ENCODE measurements around the gene FANCI.
A peak's percentile ranks its signal among the peaks of the same experiment; 100 is the strongest.

The FANCI gene

DNA sequence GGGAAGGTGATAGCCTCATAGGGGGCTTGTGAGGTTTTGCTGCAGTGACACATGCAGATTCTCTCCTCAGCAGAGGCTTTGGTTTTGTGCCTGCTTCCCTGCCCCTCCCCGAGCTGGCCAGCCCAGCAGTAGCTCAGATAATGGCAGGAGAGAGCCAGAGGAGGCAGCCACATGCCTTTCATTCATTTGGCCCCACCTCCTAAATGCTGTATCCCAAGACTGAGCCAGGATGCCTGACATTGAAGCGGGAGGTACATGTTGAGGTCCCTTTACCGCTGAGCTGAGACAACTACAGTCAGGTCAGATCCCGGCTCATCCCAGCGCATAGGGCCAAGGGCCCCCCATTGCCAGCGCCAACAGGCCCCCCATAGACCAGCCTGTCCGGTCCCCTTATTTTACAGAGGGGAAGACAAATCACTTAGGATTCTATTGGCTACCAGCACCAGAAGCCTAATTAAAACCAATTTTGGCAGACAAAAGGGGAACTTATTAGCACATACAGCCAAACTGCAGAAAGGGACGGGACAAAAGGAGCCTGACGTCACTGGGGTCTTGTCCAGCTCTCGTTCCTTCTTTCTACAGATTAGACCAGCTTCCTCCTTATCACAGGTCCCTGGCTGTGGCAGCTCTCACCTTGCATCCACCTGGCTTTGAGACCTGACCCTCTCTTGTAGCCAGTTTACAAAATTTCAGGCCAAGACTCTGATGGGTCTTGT, 102.9 kb downstream of the FANCI start:
- H3K27ac Mint-ChIP-seq (ENCODE audit: low read depth): no peak overlapping the region
- DNase-seq (ENCODE audit: low spot score in 2 of 2) (no peak), ATAC-seq (replicated peaks; ENCODE audit: extremely low read depth, poor library complexity, severe bottlenecking) (no peak)
- H3K4me3 Mint-ChIP-seq: no peak overlapping the region
- H3K4me1 Mint-ChIP-seq: peaks cover 5% of the 10 kb centered on the region
- H3K9me3 Mint-ChIP-seq: no peaks in the 10 kb centered on the region
- no peaks in the 10 kb centered on the region for H3K36me3 Mint-ChIP-seq (ENCODE audit: insufficient read depth)
- peaks cover 18% of the 10 kb centered on the region for H3K27me3 Mint-ChIP-seq

DNA sequence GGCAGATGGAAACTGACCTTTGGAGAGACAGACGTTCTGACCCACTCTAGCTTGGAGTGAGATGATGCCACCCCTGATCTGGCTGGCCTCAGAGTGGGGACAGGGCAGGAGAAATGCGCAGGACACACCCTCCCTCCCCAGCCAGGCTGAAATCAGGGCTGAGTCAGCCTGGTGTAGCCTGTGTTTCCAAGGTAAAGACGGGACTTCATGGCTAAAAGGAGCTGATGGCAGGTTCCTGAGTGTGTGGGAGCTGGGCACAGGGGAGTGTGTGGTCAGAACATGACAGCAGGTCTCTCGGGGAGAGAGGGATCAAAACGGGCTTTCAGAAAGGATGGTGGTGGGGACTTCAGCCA, 105.4 kb downstream of the FANCI start:
- Mint-ChIP-seq H3K4me3 (no peak overlapping the region), H3K27me3 (peaks cover 32% of the 10 kb centered on the region), H3K4me1 (peaks cover 5% of the 10 kb centered on the region), H3K9me3 (no peaks in the 10 kb centered on the region), H3K36me3 (ENCODE audit: insufficient read depth) (no peaks in the 10 kb centered on the region), H3K27ac (ENCODE audit: low read depth) (no peak overlapping the region)
- no peak for DNase-seq (ENCODE audit: low spot score in 2 of 2)
- no peak for ATAC-seq (replicated peaks; ENCODE audit: extremely low read depth, poor library complexity, severe bottlenecking)

DNA sequence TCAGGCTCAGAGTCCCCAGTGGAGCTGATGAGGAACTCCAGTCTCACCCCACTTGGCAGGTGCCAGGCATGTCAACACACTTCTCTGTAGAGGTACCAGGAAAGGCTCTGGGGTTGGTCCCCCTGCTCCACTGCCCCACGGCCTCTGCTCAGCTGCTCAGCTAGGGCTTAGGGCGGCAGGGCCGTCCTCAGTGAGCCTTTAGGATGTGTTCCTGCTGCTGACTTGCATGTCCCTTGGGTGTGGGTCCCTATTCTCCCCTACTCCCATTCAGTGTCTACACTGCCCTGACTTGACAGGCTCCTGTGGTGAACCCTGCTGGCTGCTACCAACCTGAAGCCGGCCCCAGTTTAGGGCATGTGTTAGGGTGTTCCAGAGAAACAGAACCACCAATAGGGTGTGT, 108.7 kb downstream of the FANCI start:
- no peak for ATAC-seq (replicated peaks; ENCODE audit: extremely low read depth, poor library complexity, severe bottlenecking)

DNA sequence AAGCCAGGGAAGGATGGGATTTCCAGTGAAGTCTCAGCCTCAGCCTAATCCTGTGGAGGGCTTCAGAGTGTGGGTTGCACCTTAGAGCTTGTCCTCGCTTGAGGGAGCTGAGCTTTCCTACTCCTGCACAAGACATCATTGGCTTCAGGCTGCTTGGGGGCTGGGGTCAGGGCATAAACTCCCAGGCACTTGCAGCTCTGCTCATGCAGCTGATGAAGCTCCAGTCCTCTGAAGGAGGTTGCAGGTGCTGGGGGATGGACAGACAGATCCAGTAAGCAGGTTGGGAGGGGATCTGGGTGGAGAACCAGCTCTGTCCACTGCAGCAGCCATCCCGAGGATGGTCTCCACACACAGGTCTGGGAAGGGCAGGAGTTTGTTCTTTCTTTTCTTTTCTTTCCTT, 110.2 kb downstream of the FANCI start:
- Mint-ChIP-seq H3K9me3 (no peaks in the 10 kb centered on the region), H3K4me1 (peaks cover under 1% of the 10 kb centered on the region), H3K27me3 (peaks cover 74% of the 10 kb centered on the region), H3K27ac (ENCODE audit: low read depth) (no peak overlapping the region), H3K4me3 (no peak overlapping the region), H3K36me3 (ENCODE audit: insufficient read depth) (peaks cover 7% of the 10 kb centered on the region)
- no peak for ATAC-seq (replicated peaks; ENCODE audit: extremely low read depth, poor library complexity, severe bottlenecking)
- DNase-seq (ENCODE audit: low spot score in 2 of 2): no peak

More for the DNA sequence above, 108.7 kb downstream of the FANCI start:
- DNase-seq (ENCODE audit: low spot score in 2 of 2): no peak
- Mint-ChIP-seq H3K27ac (ENCODE audit: low read depth) (no peak overlapping the region), H3K4me3 (no peak overlapping the region), H3K36me3 (ENCODE audit: insufficient read depth) (peaks cover 2% of the 10 kb centered on the region), H3K27me3 (peaks cover 65% of the 10 kb centered on the region), H3K4me1 (peaks cover 5% of the 10 kb centered on the region), H3K9me3 (no peaks in the 10 kb centered on the region)

DNA sequence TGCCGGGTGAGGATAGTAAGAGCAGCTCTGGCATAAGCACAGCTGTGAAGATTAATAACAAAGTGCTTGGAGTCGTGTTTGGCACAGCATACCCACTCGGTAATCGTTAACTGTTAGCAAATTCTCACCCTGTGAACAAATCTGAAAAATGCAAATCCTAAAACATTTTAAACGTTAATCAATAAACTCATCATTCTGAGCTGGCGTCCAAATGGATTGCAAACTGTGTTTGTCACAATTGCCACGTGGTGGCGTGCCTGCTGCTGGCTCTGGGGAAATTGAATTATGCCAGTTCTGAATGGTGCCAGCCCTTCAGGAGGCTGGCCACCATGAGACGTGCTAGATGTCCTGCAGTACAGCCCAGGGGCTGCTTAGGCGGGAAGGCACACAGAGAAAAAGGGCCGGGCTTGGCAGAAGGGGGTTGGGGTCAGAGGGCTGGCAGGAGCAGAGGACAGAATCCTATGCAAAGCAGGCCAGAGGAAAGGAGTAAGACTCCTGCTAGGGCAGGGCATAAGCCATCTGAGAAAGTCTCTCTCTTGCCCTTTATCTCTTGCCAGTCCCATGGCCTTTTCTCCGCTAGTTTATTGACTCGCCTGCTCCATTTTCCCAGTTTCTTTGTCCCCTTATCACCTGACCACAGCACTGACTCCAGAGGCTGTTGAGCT, 113.0 kb downstream of the FANCI start:
- H3K4me3 Mint-ChIP-seq: no peak overlapping the region
- H3K27me3 Mint-ChIP-seq: peaks cover 87% of the 10 kb centered on the region
- peaks cover 7% of the 10 kb centered on the region for H3K4me1 Mint-ChIP-seq
- no peak for ATAC-seq (replicated peaks; ENCODE audit: extremely low read depth, poor library complexity, severe bottlenecking)
- H3K27ac Mint-ChIP-seq (ENCODE audit: low read depth): no peak overlapping the region
- H3K36me3 Mint-ChIP-seq (ENCODE audit: insufficient read depth): peaks cover 12% of the 10 kb centered on the region
- no peaks in the 10 kb centered on the region for H3K9me3 Mint-ChIP-seq
- DNase-seq (ENCODE audit: low spot score in 2 of 2): no peak

DNA sequence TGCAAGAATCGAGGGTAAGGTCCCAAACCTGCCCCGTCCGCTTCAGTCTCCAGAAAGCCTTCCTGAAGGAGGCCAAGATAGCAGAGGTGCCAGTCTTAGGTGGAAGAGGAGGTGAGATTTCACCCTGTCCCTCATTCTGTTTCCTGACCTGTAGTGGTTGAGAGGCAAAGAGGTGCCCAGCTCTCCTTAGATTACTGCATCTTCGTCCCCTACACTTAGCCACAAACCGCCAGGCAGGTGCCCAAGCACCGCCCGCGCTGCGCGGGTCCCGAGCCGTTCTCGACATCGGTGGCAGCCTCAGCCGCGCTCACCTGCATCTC, 114.6 kb downstream of the FANCI start:
- no peaks in the 10 kb centered on the region for H3K9me3 Mint-ChIP-seq
- peaks cover 11% of the 10 kb centered on the region for H3K4me1 Mint-ChIP-seq
- H3K27me3 Mint-ChIP-seq: peaks cover 91% of the 10 kb centered on the region
- DNase-seq (ENCODE audit: low spot score in 2 of 2) (no peak), ATAC-seq (replicated peaks; ENCODE audit: extremely low read depth, poor library complexity, severe bottlenecking) (no peak)
- H3K36me3 Mint-ChIP-seq (ENCODE audit: insufficient read depth): peaks cover 14% of the 10 kb centered on the region
- peak overlapping the region; percentile 75 for H3K4me3 Mint-ChIP-seq
- H3K27ac Mint-ChIP-seq (ENCODE audit: low read depth): peak overlapping the region; percentile 62

DNA sequence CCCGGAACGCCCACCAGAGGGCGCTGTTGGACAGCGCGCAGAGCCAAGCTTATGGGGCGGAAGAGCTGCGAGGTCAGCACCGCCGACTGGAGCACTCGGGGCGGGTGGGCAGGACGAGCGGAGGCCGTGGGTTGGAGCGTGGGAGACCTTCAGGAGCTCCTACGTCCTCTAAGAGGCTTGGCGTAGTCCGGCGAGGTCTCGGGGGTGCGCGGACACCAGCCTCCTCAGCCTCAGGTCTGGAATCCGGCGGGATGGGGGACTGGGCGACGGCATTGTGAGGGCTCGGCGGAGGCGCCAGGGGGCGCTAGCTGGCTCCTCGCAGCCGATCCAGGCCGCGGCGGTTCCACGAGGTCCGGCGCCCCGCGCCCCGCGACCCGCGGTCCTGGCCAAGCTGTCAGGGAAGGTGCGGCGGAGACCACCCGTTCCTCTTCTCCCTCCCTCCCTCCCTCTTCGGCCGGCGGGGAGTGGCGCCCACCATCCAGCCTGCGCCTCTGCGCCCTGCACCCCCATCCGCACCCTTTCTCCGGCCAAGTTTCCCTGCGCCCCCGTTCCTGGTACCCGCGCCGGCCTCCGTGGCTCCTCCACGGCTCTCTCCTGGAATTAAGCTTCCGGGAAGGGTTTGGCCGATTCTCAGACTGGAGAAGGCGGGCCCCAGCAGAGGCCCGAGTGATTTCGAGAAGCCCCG, 115.1 kb downstream of the FANCI start:
- DNase-seq (ENCODE audit: low spot score in 2 of 2): peak; percentile 74 to 86
- H3K36me3 Mint-ChIP-seq (ENCODE audit: insufficient read depth): peaks cover 14% of the 10 kb centered on the region

DNA sequence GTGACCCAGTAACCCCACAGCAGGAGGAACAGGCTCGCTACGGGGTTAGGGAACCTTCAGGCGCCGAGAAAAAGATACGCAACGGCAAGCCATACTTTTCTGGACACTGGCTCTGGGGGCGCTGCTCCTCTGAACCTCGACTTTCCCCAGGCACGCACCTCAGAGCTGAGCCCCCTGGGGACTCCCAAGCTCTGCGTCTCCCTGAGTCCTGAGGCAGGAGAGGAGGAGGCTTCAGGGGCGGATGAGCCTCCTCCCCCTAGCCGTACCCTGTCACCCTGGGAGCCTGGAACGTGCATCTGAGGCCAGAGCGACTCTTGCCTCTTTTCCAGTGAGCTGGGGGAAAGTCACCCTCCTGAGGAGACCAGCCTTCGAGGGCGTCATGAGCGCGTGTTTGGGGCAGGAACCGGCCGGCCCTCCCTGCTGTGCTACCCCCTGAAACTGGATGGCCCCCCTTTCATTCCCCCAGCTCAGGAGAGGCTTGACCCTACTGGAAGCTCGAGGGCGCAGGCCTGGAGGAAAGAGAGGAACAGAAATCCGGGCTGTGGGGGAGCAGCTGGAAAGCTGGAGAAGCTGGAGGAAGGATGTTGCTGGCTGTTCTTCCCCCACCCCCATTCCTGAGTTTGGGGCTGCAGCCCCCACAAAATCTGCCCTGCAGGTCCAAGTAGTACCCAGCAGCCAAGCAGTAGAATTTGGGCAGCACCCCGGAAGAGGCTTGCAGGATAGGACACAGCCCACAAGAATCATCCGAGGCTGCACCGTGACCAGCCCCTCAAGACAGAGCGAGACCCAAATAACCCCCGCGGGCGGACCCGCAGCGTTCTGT, 115.9 kb downstream of the FANCI start:
- ATAC-seq (replicated peaks; ENCODE audit: extremely low read depth, poor library complexity, severe bottlenecking): no peak
- no peaks in the 10 kb centered on the region for H3K9me3 Mint-ChIP-seq
- peak overlapping the region; percentile 75 for H3K4me3 Mint-ChIP-seq
- H3K36me3 Mint-ChIP-seq (ENCODE audit: insufficient read depth): peaks cover 14% of the 10 kb centered on the region
- no peak overlapping the region for H3K27ac Mint-ChIP-seq (ENCODE audit: low read depth)
- H3K4me1 Mint-ChIP-seq: peaks cover 11% of the 10 kb centered on the region
- H3K27me3 Mint-ChIP-seq: peaks cover 91% of the 10 kb centered on the region
- no peak for DNase-seq (ENCODE audit: low spot score in 2 of 2)

More for the DNA sequence above, 115.1 kb downstream of the FANCI start:
- Mint-ChIP-seq H3K4me3 (peak overlapping the region; percentile 75), H3K9me3 (no peaks in the 10 kb centered on the region), H3K27ac (ENCODE audit: low read depth) (peak overlapping the region; percentile 62), H3K4me1 (peaks cover 11% of the 10 kb centered on the region), H3K27me3 (peaks cover 91% of the 10 kb centered on the region)
- peak; percentile 84 for ATAC-seq (replicated peaks; ENCODE audit: extremely low read depth, poor library complexity, severe bottlenecking)

DNA sequence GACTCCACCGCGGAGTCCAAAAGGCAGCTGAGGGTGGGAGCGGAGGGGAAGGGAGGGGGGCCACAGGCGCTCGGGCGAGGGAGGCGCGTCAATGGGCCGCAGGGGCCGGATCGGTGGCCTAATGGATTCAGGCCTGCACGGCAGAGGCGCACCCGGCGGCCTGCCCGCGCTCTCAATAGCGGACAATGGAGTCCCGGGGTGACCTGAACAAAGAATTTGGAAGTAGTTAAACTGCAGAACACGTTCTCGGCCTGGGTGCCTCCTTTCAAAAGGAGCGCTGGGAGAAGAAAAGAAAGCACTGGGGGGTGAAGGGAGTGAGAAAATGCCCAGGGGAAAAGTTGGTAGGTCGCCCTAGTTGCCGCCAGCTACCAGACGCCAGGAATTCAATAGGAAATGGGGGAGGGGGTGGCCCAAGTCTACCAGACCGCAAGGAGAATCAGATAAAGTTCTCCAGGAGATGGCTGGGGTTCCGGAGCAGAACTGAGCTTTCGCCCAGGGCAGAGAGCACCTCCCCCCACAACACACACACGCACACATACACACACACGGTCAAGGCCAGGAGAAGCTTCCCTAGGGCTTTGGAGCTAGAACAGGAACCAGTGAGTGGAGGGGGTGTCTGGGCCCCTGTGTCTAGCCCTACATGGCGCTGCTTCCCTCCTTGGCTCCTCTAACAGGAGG, 116.7 kb downstream of the FANCI start:
- peaks cover 11% of the 10 kb centered on the region for H3K4me1 Mint-ChIP-seq
- ATAC-seq (replicated peaks; ENCODE audit: extremely low read depth, poor library complexity, severe bottlenecking): no peak
- peaks cover 14% of the 10 kb centered on the region for H3K36me3 Mint-ChIP-seq (ENCODE audit: insufficient read depth)
- no peak for DNase-seq (ENCODE audit: low spot score in 2 of 2)
- peak overlapping the region; percentile 23 for H3K4me3 Mint-ChIP-seq
- no peaks in the 10 kb centered on the region for H3K9me3 Mint-ChIP-seq
- H3K27me3 Mint-ChIP-seq: peaks cover 91% of the 10 kb centered on the region
- no peak overlapping the region for H3K27ac Mint-ChIP-seq (ENCODE audit: low read depth)

DNA sequence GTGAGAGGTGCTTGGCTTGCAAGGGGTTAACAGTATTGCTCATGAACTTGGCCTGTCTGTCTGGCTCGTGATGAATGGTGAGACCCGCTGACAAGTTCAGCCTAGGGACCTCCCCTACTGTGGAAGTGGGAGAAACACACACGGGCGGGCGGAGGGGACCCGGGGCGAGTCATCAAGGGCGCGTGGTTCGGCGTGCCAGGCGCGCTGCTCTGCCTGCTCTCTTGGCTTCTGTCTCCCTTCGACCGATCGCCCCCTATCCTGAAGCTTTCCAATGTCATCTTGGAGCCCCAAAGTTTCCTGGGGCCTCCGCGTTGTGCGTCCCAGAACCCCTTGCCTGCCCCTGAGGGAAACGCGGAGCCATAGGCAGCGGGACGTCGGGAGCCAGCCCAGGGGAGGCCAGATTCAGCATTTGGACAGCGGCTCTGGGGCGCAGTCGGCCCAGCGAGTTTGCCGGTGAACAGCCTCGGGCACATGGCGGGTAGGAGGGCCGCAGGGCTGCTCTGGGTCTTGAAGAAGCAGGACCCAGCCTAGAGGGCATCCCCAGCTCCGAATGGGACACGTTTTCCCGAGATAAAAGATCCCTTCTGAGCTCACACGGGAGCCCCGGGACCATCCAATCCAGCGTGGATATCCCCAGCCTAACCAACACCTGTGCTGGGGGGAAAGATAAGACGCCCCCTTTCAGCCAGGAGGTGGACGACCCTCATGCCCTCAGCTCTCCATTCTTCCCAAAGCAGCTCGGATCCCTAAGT, 117.8 kb downstream of the FANCI start:
- peak overlapping the region; percentile 51 for H3K4me3 Mint-ChIP-seq
- no peaks in the 10 kb centered on the region for H3K9me3 Mint-ChIP-seq
- peaks cover 11% of the 10 kb centered on the region for H3K36me3 Mint-ChIP-seq (ENCODE audit: insufficient read depth)
- peak; percentile 40 for ATAC-seq (replicated peaks; ENCODE audit: extremely low read depth, poor library complexity, severe bottlenecking)
- peaks cover 11% of the 10 kb centered on the region for H3K4me1 Mint-ChIP-seq
- DNase-seq (ENCODE audit: low spot score in 2 of 2): peak; percentile 41 to 51
- no peak overlapping the region for H3K27ac Mint-ChIP-seq (ENCODE audit: low read depth)
- H3K27me3 Mint-ChIP-seq: peaks cover 91% of the 10 kb centered on the region

DNA sequence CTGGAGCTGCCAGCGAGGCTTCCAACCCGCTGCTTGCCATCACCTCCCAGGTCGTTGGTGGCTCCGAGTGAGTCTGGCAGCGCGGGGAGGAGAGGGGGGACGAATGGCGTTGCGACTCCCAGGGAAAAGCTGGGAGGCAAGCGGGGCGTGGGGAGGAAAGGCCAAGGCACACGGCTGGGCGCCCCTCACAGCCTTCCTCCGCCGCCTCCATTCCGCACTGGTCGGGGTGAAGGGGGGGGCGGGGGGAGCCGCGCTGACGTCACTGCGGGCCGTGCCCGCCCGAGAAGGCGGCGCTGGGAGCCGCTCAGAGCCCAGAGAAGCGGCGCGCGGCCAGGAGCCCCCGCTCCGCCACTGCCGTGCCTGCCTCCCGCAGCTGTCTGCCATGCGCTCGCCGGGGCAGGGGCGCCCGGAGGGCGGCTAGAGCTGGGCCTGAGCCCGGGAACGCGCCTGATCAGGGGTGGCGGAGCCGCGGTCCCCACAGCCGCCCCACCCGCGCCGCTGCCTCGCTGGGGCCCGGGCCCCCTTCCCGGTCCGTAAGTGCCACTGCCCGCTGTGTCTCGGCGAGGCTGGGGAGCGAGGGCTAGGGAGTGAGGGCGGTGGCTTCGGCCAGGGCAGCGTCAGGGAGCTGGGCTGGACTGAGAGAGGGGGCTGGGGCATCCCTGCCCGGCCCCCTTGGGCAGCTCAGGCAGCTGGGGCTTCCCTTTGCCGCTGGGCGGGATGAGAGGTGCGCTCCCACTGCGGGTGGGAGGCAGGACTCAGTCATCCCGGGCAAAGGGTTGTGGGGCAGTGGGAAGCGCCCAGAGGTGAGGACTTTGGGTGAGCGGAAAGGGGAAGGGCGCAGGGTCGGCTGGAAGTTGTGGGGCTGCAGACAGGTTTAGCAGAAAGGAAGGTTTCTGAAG, 118.7 kb downstream of the FANCI start:
- no peaks in the 10 kb centered on the region for H3K9me3 Mint-ChIP-seq
- ATAC-seq (replicated peaks; ENCODE audit: extremely low read depth, poor library complexity, severe bottlenecking) (no peak), DNase-seq (ENCODE audit: low spot score in 2 of 2) (no peak)
- H3K4me3 Mint-ChIP-seq: no peak overlapping the region
- H3K27me3 Mint-ChIP-seq: peaks cover 91% of the 10 kb centered on the region
- H3K36me3 Mint-ChIP-seq (ENCODE audit: insufficient read depth): peaks cover 11% of the 10 kb centered on the region
- no peak overlapping the region for H3K27ac Mint-ChIP-seq (ENCODE audit: low read depth)
- peaks cover 11% of the 10 kb centered on the region for H3K4me1 Mint-ChIP-seq

Data from central memory CD8-positive, alpha-beta T cell (primary cell).